GM10266 (cell line): Measurements from ENCODE around the gene ULK4.
"Not testable (repeated sequence)": the region's sequence is repeated elsewhere in the genome, so short reads cannot be mapped to it uniquely, and the experiment has no call there.

Source experiments
- DNase-seq: peaks from one replicate; pipeline ENCODE4 v3.0.0; 2012; ENCODE audit errors: extremely low spot score
- TF ChIP-seq, protein P1 (sequence below): IDR thresholded peaks from 2 replicates; pipeline ENCODE4 v1.5.1; 2012; ENCODE audit warnings: mild to moderate bottlenecking, low read depth; ENCODE audit not compliant: control insufficient read depth, insufficient read depth; ENCODE audit errors: missing control alignments

The ULK4 gene

DNA sequence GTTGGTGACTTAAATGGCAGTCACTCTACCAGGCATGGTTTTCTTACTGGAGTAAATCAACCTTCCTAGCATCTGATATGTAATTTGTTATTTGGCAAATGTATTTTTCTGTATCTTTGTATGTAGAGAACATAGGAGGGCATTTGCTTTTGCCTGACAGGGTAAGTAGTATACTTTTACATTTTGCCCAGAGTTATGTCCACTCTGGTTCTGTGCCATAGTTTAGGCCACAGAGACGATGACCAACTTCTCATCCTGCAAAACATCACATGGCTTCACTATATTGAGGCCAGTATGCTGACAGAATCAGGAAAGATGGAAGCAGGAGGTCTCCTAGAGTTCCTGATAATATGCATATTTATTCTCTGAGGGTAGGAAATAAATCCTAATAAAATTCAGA, 23.1 kb upstream of the ULK4 start:
- DNase-seq, result no peak
- TF ChIP-seq, protein P1, sequence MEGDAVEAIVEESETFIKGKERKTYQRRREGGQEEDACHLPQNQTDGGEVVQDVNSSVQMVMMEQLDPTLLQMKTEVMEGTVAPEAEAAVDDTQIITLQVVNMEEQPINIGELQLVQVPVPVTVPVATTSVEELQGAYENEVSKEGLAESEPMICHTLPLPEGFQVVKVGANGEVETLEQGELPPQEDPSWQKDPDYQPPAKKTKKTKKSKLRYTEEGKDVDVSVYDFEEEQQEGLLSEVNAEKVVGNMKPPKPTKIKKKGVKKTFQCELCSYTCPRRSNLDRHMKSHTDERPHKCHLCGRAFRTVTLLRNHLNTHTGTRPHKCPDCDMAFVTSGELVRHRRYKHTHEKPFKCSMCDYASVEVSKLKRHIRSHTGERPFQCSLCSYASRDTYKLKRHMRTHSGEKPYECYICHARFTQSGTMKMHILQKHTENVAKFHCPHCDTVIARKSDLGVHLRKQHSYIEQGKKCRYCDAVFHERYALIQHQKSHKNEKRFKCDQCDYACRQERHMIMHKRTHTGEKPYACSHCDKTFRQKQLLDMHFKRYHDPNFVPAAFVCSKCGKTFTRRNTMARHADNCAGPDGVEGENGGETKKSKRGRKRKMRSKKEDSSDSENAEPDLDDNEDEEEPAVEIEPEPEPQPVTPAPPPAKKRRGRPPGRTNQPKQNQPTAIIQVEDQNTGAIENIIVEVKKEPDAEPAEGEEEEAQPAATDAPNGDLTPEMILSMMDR, result no peak

DNA sequence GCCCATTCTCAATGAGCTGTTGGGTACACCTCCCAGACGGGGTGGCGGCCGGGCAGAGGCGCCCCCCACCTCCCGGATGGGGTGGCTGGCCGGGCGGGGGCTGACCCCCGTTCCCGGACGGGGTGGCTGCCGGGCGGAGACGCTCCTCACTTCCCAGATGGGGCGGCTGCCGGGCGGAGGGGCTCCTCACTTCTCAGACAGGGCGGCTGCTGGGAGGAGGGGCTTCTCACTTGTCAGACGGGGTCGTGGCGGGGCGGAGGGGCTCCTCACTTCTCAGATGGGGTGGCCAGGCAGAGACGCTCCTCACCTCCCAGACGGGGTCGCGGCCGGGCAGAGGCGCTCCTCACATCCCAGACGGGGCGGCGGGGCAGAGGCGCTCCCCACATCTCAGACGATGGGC, 21.2 kb upstream of the ULK4 start:
- DNase-seq, result not testable (repeated sequence)

DNA sequence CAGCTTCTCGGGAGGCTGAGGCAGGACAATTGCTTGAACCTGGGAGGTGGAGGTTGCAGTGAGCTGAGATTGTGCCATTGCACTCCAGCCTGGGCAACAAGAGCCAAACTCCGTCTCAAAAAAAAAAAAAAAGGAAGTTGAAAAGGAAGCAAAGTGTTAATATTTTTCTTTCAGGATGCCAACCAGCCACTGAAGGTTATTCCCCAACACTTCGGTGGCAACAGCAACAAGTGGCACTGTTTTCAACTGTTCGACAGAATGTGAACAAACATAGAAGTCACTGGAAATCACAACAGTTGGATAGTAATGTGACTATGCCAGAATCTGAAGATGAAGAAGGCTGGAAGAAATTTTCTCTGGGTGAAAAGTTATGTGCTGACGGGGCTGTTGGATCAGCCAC, 15.5 kb upstream of the ULK4 start:
- DNase-seq, result not testable (repeated sequence)

DNA sequence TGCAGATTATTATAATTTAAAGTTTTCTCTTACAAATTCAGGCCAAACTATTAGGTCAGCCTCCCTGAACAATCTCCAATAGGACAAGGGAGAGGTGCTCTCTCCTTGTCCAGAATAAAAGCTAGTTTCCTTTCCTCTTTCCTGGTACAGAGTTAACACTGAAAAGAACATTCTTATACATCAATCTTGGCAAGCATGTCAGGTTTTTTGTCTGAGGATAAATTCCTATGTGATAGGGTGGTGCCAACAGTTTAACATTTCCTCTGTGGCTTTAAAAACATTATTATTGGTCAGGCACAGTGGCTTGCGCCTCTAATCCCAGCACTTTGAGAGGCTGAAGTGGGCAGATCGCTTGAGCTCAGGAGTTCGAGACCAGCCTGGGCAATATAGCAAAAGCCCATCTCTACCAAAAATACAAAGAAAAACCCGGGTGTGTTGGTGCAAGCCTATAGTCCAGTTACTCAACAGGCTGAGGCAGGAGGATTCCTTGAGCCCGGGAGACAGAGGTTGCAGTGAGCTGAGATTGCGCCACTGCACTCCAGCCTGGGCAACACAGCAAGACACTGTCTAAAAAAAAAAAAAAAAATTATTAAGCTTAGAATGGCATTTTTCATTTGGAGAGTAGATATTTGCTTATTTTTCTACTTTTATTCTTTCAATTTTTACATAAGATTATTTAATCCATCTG, 13.7 kb upstream of the ULK4 start:
- TF ChIP-seq, protein P1, result no peak
- no peak for DNase-seq

DNA sequence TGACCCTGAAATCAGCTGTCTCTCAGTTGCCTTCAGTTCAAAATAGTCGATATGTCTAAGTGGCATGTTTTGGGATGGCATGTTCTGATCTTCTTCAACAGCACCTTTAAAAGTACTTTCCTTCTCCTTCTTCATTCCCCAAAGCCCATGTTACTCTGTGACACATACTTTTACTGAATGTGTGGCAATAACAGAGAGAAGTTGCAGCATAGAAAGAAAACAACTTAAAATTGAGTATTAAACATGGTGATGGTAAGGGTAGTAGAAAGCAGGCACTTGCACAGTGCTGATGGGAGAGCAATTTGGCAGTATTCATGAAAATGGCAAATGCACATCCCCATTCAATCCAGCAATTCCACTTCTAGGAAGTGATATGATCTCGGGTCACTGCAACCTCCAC, 12.3 kb upstream of the ULK4 start:
- TF ChIP-seq, protein P1, result no peak
- DNase-seq, result no peak

DNA sequence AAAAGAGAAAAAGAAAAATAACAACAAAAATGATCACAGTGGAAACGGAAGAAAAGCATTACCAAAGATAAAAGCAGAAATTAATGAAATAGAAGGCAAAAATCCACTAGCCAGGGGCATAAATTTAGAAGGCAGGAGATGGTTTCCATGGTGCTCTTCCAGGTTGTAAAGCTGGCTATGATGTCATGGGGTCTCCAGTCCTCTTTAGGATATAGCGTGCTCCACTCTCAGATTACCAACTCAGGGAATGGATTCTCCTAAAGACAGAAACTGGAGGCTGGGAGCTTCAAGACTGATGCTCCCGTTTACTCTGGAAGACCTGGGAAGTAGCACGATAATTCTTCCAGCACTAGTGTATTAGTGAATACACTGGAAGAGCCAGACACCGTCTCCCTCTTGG, 10.9 kb upstream of the ULK4 start:
- no peak for DNase-seq
- TF ChIP-seq, protein P1, result no peak

DNA sequence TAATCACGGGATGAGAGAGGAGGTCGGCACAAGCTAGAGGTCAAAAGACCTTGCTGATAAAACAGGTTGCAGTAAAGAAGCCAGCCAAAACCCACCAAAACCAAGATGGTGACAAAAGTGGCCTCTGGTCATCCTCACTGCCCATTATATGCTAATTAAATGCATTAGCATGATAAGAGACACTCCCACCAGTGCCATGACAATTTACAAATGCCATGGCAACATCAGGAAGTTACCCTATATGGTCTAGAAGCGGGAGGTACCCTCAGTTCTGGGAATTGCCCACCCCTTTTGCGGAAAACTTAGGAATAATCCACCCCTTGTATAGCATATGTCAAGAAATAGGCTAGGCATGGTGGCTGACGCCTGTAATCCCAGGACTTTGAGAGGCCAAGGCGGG, 4.3 kb upstream of the ULK4 start:
- DNase-seq, result no peak
- TF ChIP-seq, protein P1, result no peak

DNA sequence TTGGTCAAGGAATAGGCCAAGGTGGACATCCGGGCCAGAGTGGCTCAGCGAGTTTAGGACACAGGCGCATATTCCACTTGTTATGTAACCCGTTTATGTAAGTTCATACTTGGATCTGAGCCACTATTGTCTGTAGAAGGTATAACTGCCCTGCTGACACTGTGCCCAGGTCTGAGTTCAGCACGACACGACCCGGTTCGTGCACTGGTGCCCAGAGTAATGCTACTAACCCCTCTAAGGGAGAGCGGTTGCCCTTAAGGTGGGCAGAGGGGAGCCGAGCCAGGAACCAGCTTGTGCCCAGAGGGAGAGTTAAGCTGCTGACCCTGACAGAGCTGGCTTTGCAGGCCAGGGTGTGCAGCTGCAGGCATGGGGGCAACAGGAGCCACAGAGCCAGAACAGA, 1.9 kb upstream of the ULK4 start:
- TF ChIP-seq, protein P1, result no peak
- no peak for DNase-seq
